ENCODE data around the gene CALR3.
"Not testable (repeated sequence)": the region's sequence is repeated elsewhere in the genome, so short reads cannot be mapped to it uniquely, and the experiment has no call there.

Gene CALR3

GRCh38 chr19:16495982-16496612, at the start of gene CALR3, which contains the start of gene C19orf44:
Gene CALR3 (minus strand): TSS chr19:16496167. CDS start chr19:16496129, 38 bp downstream.
Gene C19orf44 (plus strand): TSS chr19:16496394. CDS start chr19:16500793, 4,399 bp downstream.
- H3K36me3 ChIP-seq (ENCODE audit: control insufficient read depth, insufficient read depth, low read length) = no peaks in the 10 kb centered on the region
- H3K9me3 ChIP-seq (ENCODE audit: control insufficient read depth, low read length) = no peaks in the 10 kb centered on the region
- peaks cover 13% of the 10 kb centered on the region for H3K4me1 ChIP-seq (ENCODE audit: control insufficient read depth, insufficient read depth, low read length)
- H3K9ac ChIP-seq (ENCODE audit: low read length) = peak within 1 kb of the TSS; percentile 78
- H3K27me3 ChIP-seq (ENCODE audit: control insufficient read depth, insufficient read depth, low read length) = no peaks in the 10 kb centered on the region
- peak within 1 kb of the TSS; percentile 53 for H3K4me3 ChIP-seq (ENCODE audit: low read length)

GRCh38 chr19:16544473-16545231, 48.7 kb upstream of the CALR3 start:
- Histone ChIP-seq H3K9me3 (ENCODE audit: control insufficient read depth, low read length) (no peaks in the 10 kb centered on the region), H3K4me3 (ENCODE audit: low read length) (no peak overlapping the region), H3K4me1 (ENCODE audit: control insufficient read depth, insufficient read depth, low read length) (peaks cover 17% of the 10 kb centered on the region), H3K9ac (ENCODE audit: low read length) (no peak overlapping the region), H3K36me3 (ENCODE audit: control insufficient read depth, insufficient read depth, low read length) (no peaks in the 10 kb centered on the region), H3K27me3 (ENCODE audit: control insufficient read depth, insufficient read depth, low read length) (no peaks in the 10 kb centered on the region)

GRCh38 chr19:16543734-16544133, 47.8 kb upstream of the CALR3 start:
- peaks cover 17% of the 10 kb centered on the region for H3K4me1 ChIP-seq (ENCODE audit: control insufficient read depth, insufficient read depth, low read length)
- peak overlapping the region; percentile 74 for H3K4me3 ChIP-seq (ENCODE audit: low read length)
- H3K27me3 ChIP-seq (ENCODE audit: control insufficient read depth, insufficient read depth, low read length); H3K9me3 ChIP-seq (ENCODE audit: control insufficient read depth, low read length); H3K36me3 ChIP-seq (ENCODE audit: control insufficient read depth, insufficient read depth, low read length); H3K9ac ChIP-seq (ENCODE audit: low read length): not testable (repeated sequence)

GRCh38 chr19:16542910-16543472, 47.0 kb upstream of the CALR3 start:
- H3K4me3 ChIP-seq (ENCODE audit: low read length) = peak overlapping the region; percentile 74
- peaks cover 17% of the 10 kb centered on the region for H3K4me1 ChIP-seq (ENCODE audit: control insufficient read depth, insufficient read depth, low read length)
- peak overlapping the region; percentile 97 for H3K9ac ChIP-seq (ENCODE audit: low read length)
- no peaks in the 10 kb centered on the region for H3K36me3 ChIP-seq (ENCODE audit: control insufficient read depth, insufficient read depth, low read length)
- H3K9me3 ChIP-seq (ENCODE audit: control insufficient read depth, low read length) = no peaks in the 10 kb centered on the region
- no peaks in the 10 kb centered on the region for H3K27me3 ChIP-seq (ENCODE audit: control insufficient read depth, insufficient read depth, low read length)

GRCh38 chr19:16542045-16542909, 46.3 kb upstream of the CALR3 start, which contains the start of gene CHERP:
Gene CHERP (minus strand): TSS chr19:16542437. CDS start chr19:16542378, 59 bp downstream.
- H3K4me1 ChIP-seq (ENCODE audit: control insufficient read depth, insufficient read depth, low read length) = peaks cover 17% of the 10 kb centered on the region
- no peaks in the 10 kb centered on the region for H3K36me3 ChIP-seq (ENCODE audit: control insufficient read depth, insufficient read depth, low read length)
- peak within 1 kb of the TSS; percentile 97 for H3K9ac ChIP-seq (ENCODE audit: low read length)
- no peaks in the 10 kb centered on the region for H3K9me3 ChIP-seq (ENCODE audit: control insufficient read depth, low read length)
- H3K27me3 ChIP-seq (ENCODE audit: control insufficient read depth, insufficient read depth, low read length) = no peaks in the 10 kb centered on the region
- H3K4me3 ChIP-seq (ENCODE audit: low read length) = peak within 1 kb of the TSS; percentile 74

- Histone ChIP-seq H3K9me3 (ENCODE audit: control insufficient read depth, low read length) (no peaks in the 10 kb centered on the region), H3K4me1 (ENCODE audit: control insufficient read depth, insufficient read depth, low read length) (peaks cover 17% of the 10 kb centered on the region), H3K36me3 (ENCODE audit: control insufficient read depth, insufficient read depth, low read length) (no peaks in the 10 kb centered on the region), H3K9ac (ENCODE audit: low read length) (peak overlapping the region; percentile 97), H3K4me3 (ENCODE audit: low read length) (peak overlapping the region; percentile 74), H3K27me3 (ENCODE audit: control insufficient read depth, insufficient read depth, low read length) (no peaks in the 10 kb centered on the region)
Measured at GRCh38 chr19:16541526-16542044, 45.6 kb upstream of the CALR3 start.

GRCh38 chr19:16540948-16541347, 45.0 kb upstream of the CALR3 start:
- no peaks in the 10 kb centered on the region for H3K27me3 ChIP-seq (ENCODE audit: control insufficient read depth, insufficient read depth, low read length)
- H3K4me3 ChIP-seq (ENCODE audit: low read length) = peak overlapping the region; percentile 74
- peaks cover 17% of the 10 kb centered on the region for H3K4me1 ChIP-seq (ENCODE audit: control insufficient read depth, insufficient read depth, low read length)
- peak overlapping the region; percentile 97 for H3K9ac ChIP-seq (ENCODE audit: low read length)
- no peaks in the 10 kb centered on the region for H3K36me3 ChIP-seq (ENCODE audit: control insufficient read depth, insufficient read depth, low read length)
- no peaks in the 10 kb centered on the region for H3K9me3 ChIP-seq (ENCODE audit: control insufficient read depth, low read length)

GRCh38 chr19:16537111-16537510, 41.1 kb upstream of the CALR3 start:
- Histone ChIP-seq H3K4me3 (ENCODE audit: low read length) (no peak overlapping the region), H3K9ac (ENCODE audit: low read length) (no peak overlapping the region), H3K9me3 (ENCODE audit: control insufficient read depth, low read length) (no peaks in the 10 kb centered on the region), H3K36me3 (ENCODE audit: control insufficient read depth, insufficient read depth, low read length) (peaks cover 6% of the 10 kb centered on the region), H3K4me1 (ENCODE audit: control insufficient read depth, insufficient read depth, low read length) (peaks cover 11% of the 10 kb centered on the region), H3K27me3 (ENCODE audit: control insufficient read depth, insufficient read depth, low read length) (no peaks in the 10 kb centered on the region)

GRCh38 chr19:16536130-16536529, 40.2 kb upstream of the CALR3 start:
- Histone ChIP-seq H3K4me1 (ENCODE audit: control insufficient read depth, insufficient read depth, low read length) (peaks cover 6% of the 10 kb centered on the region), H3K9me3 (ENCODE audit: control insufficient read depth, low read length) (no peaks in the 10 kb centered on the region), H3K27me3 (ENCODE audit: control insufficient read depth, insufficient read depth, low read length) (no peaks in the 10 kb centered on the region), H3K9ac (ENCODE audit: low read length) (no peak overlapping the region), H3K36me3 (ENCODE audit: control insufficient read depth, insufficient read depth, low read length) (peaks cover 12% of the 10 kb centered on the region), H3K4me3 (ENCODE audit: low read length) (no peak overlapping the region)

GRCh38 chr19:16535381-16535780, 39.4 kb upstream of the CALR3 start:
- Histone ChIP-seq H3K9me3 (ENCODE audit: control insufficient read depth, low read length) (no peaks in the 10 kb centered on the region), H3K36me3 (ENCODE audit: control insufficient read depth, insufficient read depth, low read length) (peaks cover 12% of the 10 kb centered on the region), H3K9ac (ENCODE audit: low read length) (no peak overlapping the region), H3K4me3 (ENCODE audit: low read length) (no peak overlapping the region), H3K4me1 (ENCODE audit: control insufficient read depth, insufficient read depth, low read length) (no peaks in the 10 kb centered on the region), H3K27me3 (ENCODE audit: control insufficient read depth, insufficient read depth, low read length) (no peaks in the 10 kb centered on the region)

- no peaks in the 10 kb centered on the region for H3K4me1 ChIP-seq (ENCODE audit: control insufficient read depth, insufficient read depth, low read length)
- H3K36me3 ChIP-seq (ENCODE audit: control insufficient read depth, insufficient read depth, low read length) = peaks cover 24% of the 10 kb centered on the region
- H3K9me3 ChIP-seq (ENCODE audit: control insufficient read depth, low read length) = no peaks in the 10 kb centered on the region
- no peak overlapping the region for H3K4me3 ChIP-seq (ENCODE audit: low read length)
- H3K27me3 ChIP-seq (ENCODE audit: control insufficient read depth, insufficient read depth, low read length) = no peaks in the 10 kb centered on the region
- no peak overlapping the region for H3K9ac ChIP-seq (ENCODE audit: low read length)
Measured at GRCh38 chr19:16532440-16533234, 36.7 kb upstream of the CALR3 start.

All from mucosa of stomach (tissue), 1 donor.